Neural cell (in vitro differentiated cells): Measurements from ENCODE around the gene ARRDC2. TPM values are rescaled to one million over a fixed set of nuclear protein-coding genes. Genes with fewer than 3 reads are reported as not detected.

Experiments used
- H2AFZ ChIP-seq: fragments of 200-600, 300-800 bp; sonication (generic), shearing (Covaris generic); 2 replicates; pipeline ENCODE4 v1.6.0; 2014; ENCODE audit warnings: low read depth, mild to moderate bottlenecking, antibody characterized with exemption, low read length, moderate library complexity
- H3F3A ChIP-seq: fragments of 200-600 bp; shearing (Covaris generic); 2 replicates; pipeline ENCODE4 v1.6.1; 2016; ENCODE audit warnings: mild to moderate bottlenecking, moderate library complexity, mixed read lengths, antibody characterized with exemption, low read length; ENCODE audit not compliant: insufficient read depth, poor library complexity, severe bottlenecking
- H3K27ac ChIP-seq: fragments of 200-600, 300-800 bp; sonication (generic), shearing (Covaris generic); 2 replicates; pipeline ENCODE4 v1.5.1; 2014; ENCODE audit warnings: mild to moderate bottlenecking, low read length, moderate library complexity
- H3K27me3 ChIP-seq: fragments of 300-800, 200-600 bp; sonication (generic), shearing (Covaris generic); 2 replicates; pipeline ENCODE4 v1.6.0; 2014; ENCODE audit warnings: mild to moderate bottlenecking, low read depth, low read length, moderate library complexity; ENCODE audit not compliant: insufficient read depth
- H3K36me3 ChIP-seq: fragments of 300-800, 200-600 bp; sonication (generic), shearing (Covaris generic); 2 replicates; pipeline ENCODE4 v1.5.1; 2014; ENCODE audit warnings: mild to moderate bottlenecking, antibody characterized with exemption, low read length, moderate library complexity; ENCODE audit not compliant: insufficient read depth
- H3K4me2 ChIP-seq: fragments of 300-800, 200-600 bp; sonication (generic), shearing (Covaris generic); 2 replicates; pipeline ENCODE4 v1.6.0; 2014; ENCODE audit warnings: mild to moderate bottlenecking, low read length
- H3K4me3 ChIP-seq: fragments of 300-800, 200-600 bp; sonication (generic), shearing (Covaris generic); 2 replicates; pipeline ENCODE4 v1.5.1; 2014; ENCODE audit warnings: mild to moderate bottlenecking, low read length, moderate library complexity
- H3K79me2 ChIP-seq: fragments of 200-600 bp; shearing (Covaris generic); replicated peaks from 2 replicates; pipeline ENCODE4 v1.6.0; 2014; ENCODE audit warnings: mild to moderate bottlenecking, low read length, moderate library complexity; ENCODE audit not compliant: insufficient read depth
- H3K9ac ChIP-seq: fragments of 300-800, 200-600 bp; sonication (generic), shearing (Covaris generic); 2 replicates; pipeline ENCODE4 v1.6.1; 2016; ENCODE audit warnings: mild to moderate bottlenecking, low read length, mixed read lengths
- H3K9me2 ChIP-seq: fragments of 200-600 bp; shearing (Covaris generic); 2 replicates; pipeline ENCODE4 v1.6.1; 2016; ENCODE audit warnings: mild to moderate bottlenecking, low read length, mixed read lengths; ENCODE audit not compliant: insufficient read depth
- H3K9me3 ChIP-seq: fragments of 200-600, 300-800 bp; sonication (generic), shearing (Covaris generic); 2 replicates; pipeline ENCODE4 v1.6.1; 2016; ENCODE audit warnings: mild to moderate bottlenecking, mixed run types, low read length, moderate library complexity, mixed read lengths
- H4K20me1 ChIP-seq: fragments of 200-600 bp; shearing (Covaris generic); 2 replicates; pipeline ENCODE4 v1.6.1; 2016; ENCODE audit warnings: mild to moderate bottlenecking, mixed run types; ENCODE audit not compliant: insufficient read depth
- CTCF ChIP-seq: fragments of 450-650 bp; IDR thresholded peaks from 2 replicates; pipeline ENCODE4 v1.5.1; 2014; ENCODE audit warnings: antibody characterized with exemption, mild to moderate bottlenecking, moderate library complexity; ENCODE audit not compliant: poor library complexity, severe bottlenecking
- EP300 ChIP-seq: fragments of 450-650 bp; conservative IDR thresholded peaks from 2 replicates; pipeline ENCODE4 v1.6.1; 2014; ENCODE audit warnings: antibody characterized with exemption, mild to moderate bottlenecking, moderate library complexity; ENCODE audit not compliant: poor library complexity, severe bottlenecking
- EZH2 ChIP-seq: fragments of 200-600, 300-800 bp; shearing (Covaris generic), sonication (generic); IDR thresholded peaks from 2 replicates; pipeline ENCODE4 v1.6.1; 2014; ENCODE audit warnings: antibody characterized with exemption, low read length, borderline replicate concordance, mild to moderate bottlenecking; ENCODE audit not compliant: insufficient read depth, poor library complexity, severe bottlenecking
- MXI1 ChIP-seq: fragments of 450-650 bp; conservative IDR thresholded peaks from 2 replicates; pipeline ENCODE4 v1.6.1; 2014; ENCODE audit warnings: antibody characterized with exemption, mild to moderate bottlenecking; ENCODE audit not compliant: poor library complexity, severe bottlenecking
- POLR2AphosphoS5 ChIP-seq: IDR thresholded peaks from 2 replicates; pipeline ENCODE4 v1.6.1; 2012
- RAD21 ChIP-seq: fragments of 450-650 bp; conservative IDR thresholded peaks from 2 replicates; pipeline ENCODE4 v1.6.1; 2014; ENCODE audit warnings: antibody characterized with exemption, mild to moderate bottlenecking, moderate library complexity
- REST ChIP-seq: IDR thresholded peaks from 2 replicates; pipeline ENCODE4 v1.6.1; 2012; ENCODE audit warnings: borderline replicate concordance
- SMC3 ChIP-seq: fragments of 450-650 bp; conservative IDR thresholded peaks from 2 replicates; pipeline ENCODE4 v1.6.1; 2014; ENCODE audit warnings: antibody characterized with exemption, mild to moderate bottlenecking, moderate library complexity; ENCODE audit not compliant: poor library complexity
- TAF1 ChIP-seq: IDR thresholded peaks from 2 replicates; pipeline ENCODE4 v1.6.1; 2012; ENCODE audit warnings: low read depth
- polyA plus RNA-seq: library from polyadenylated mRNA; depleted of rRNA; stranded (reverse); fragments of >200 nt; gene quantifications from 2 replicates; pipeline ENCODE4 v1.2.3, GENCODE V29; 2014

ARRDC2 gene
- polyA plus RNA-seq, 1 donor from 2014 or later: 3.6 TPM

GRCh38 chr19:17999684-18000479 is 8.1 kb upstream of the ARRDC2 start:
- H4K20me1 ChIP-seq: no peaks in the 10 kb centered on the region
- TF ChIP-seq MXI1: no peak
- TF ChIP-seq REST: no peak
- TF ChIP-seq EZH2: no peak
- TF ChIP-seq TAF1: no peak
- no peak for TF ChIP-seq EP300
- TF ChIP-seq POLR2AphosphoS5: no peak
- no peak for TF ChIP-seq RAD21
- no peak for TF ChIP-seq CTCF
- TF ChIP-seq SMC3: no peak
- H3K9me3 ChIP-seq: no peaks in the 10 kb centered on the region
- H3K4me2 ChIP-seq: no peak overlapping the region
- H3K27ac ChIP-seq: no peak overlapping the region
- peaks cover 28% of the 10 kb centered on the region for H3K27me3 ChIP-seq
- H3K9ac ChIP-seq: no peak overlapping the region
- no peak overlapping the region for H2AFZ ChIP-seq
- no peaks in the 10 kb centered on the region for H3F3A ChIP-seq
- H3K36me3 ChIP-seq: no peaks in the 10 kb centered on the region
- no peak overlapping the region for H3K4me3 ChIP-seq
- no peaks in the 10 kb centered on the region for H3K9me2 ChIP-seq
- no peaks in the 10 kb centered on the region for H3K79me2 ChIP-seq

GRCh38 chr19:18000480-18000914 is 7.5 kb upstream of the ARRDC2 start:
- H3K9me3 ChIP-seq: no peaks in the 10 kb centered on the region
- H3K4me3 ChIP-seq: no peak overlapping the region
- H3K27me3 ChIP-seq: peaks cover 28% of the 10 kb centered on the region
- no peak overlapping the region for H3K9ac ChIP-seq
- no peak for TF ChIP-seq EP300
- no peak for TF ChIP-seq TAF1
- H4K20me1 ChIP-seq: no peaks in the 10 kb centered on the region
- no peak overlapping the region for H3K27ac ChIP-seq
- no peak overlapping the region for H2AFZ ChIP-seq
- no peaks in the 10 kb centered on the region for H3K9me2 ChIP-seq
- H3K36me3 ChIP-seq: no peaks in the 10 kb centered on the region
- H3K79me2 ChIP-seq: no peaks in the 10 kb centered on the region
- H3K4me2 ChIP-seq: no peak overlapping the region
- H3F3A ChIP-seq: no peaks in the 10 kb centered on the region
